H7 (cell line): ENCODE data around the gene CENPM. TPM values are rescaled to one million over a fixed set of nuclear protein-coding genes. Genes with fewer than 3 reads are reported as not detected.

Experiments
- DNase-seq: peaks from one replicate; pipeline ENCODE4 v3.0.0; 2012
- H3K27me3 ChIP-seq: 2 replicates; pipeline ENCODE4 v1.6.0; 2011; ENCODE audit warnings: mild to moderate bottlenecking, low read length; ENCODE audit not compliant: control insufficient read depth, insufficient read depth
- H3K36me3 ChIP-seq: replicated peaks from 2 replicates; pipeline ENCODE4 v1.5.1; 2011; ENCODE audit warnings: low read length; ENCODE audit not compliant: control insufficient read depth, insufficient read depth
- H3K4me3 ChIP-seq: 2 replicates; pipeline ENCODE4 v1.5.1; 2011; ENCODE audit warnings: low read depth, mild to moderate bottlenecking, control low read depth, low read length, moderate library complexity; ENCODE audit not compliant: insufficient read depth
- total RNA-seq: library from RNA; depleted of rRNA; stranded (reverse); fragments of >200 nt; shearing (Covaris generic); gene quantifications from 2 replicates; pipeline ENCODE4 v1.2.3, GENCODE V29; 2014

The CENPM gene
- total RNA-seq, 1 experiment from 2014 or later = 66.3 TPM

DNA sequence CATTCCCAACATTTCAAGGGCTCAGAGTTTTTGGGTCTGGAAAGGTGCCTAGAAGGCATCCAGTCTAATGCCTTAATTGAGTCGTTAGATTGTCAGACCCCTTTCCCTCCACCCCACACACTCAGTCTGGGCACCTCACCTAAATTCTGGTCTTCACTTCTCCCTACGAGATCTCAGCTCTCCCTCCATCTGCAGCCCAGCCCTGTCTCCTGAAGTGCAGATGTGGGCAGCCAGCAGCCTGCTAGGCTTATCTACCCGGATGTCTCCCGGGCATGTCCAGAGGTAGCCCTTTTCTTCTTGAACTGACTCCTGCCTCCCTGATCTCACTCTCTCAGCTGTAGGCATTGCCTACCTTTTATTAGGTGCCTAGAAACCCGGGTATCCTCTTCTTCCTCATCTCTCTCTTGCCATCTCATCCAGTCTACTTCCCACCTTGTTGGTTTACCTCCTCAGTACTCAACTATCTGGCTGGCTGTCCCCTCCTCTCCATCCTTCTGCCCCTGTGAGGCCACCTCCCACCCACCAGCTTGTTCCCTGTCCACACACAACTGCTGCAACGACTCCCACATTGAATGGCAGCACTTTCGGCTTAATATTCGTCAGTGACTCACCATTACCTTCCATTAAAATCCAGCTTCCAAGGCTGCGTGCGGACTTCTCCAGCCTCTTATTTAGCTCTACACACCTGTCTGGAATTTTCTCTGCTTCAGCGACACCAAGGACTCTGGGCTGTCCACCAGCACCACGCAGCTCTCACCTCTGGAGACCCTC, 28.5 kb upstream of the CENPM start:
- no peak overlapping the region for H3K4me3 ChIP-seq
- no peaks in the 10 kb centered on the region for H3K36me3 ChIP-seq
- DNase-seq = no peak
- H3K27me3 ChIP-seq = peaks cover 32% of the 10 kb centered on the region

GRCh38 chr22:41974691-41975290, 27.8 kb upstream of the CENPM start:
- no peak for DNase-seq
- Histone ChIP-seq H3K36me3 (no peaks in the 10 kb centered on the region), H3K27me3 (peaks cover 32% of the 10 kb centered on the region), H3K4me3 (no peak overlapping the region)

DNA sequence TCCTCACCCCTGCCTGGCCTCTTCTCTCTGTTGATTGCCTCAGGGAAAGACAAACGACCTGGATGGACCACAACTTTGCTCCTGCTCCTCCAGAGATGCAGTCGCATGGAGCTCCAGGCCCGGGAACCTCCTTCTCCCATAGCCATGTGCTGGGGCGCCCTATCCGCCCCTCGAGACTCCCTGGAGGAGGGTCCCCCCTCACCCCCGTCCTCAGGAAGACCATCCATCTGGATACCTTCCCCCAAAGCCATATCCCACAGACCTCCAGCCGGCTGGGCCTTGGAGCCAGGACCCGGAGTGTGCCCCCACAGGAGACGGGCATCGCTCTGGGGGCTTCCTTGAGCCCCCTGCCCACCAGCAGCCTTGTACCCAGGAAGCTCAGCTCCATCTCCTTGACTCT, 24.5 kb upstream of the CENPM start:
- H3K4me3 ChIP-seq = no peak overlapping the region
- no peak for DNase-seq

DNA sequence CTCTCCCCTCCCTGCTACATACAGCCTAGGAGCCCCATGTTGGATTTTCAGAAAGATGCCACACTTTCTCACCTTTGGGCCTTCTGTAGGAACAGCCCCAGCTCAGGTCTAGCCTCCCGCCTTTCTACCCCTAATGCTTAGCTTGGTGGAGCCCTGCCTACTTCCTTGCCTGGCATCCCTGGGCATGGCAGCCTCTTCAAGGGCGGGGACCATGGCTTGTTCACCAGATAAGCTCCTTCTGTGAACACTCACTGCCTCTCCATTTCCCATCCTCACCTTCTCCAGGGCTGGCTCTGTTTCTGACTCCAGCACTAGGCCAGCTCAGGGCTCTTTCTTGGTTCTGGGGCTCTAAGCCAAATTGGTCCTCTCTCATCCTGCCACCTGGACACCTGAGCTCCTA, 23.6 kb upstream of the CENPM start:
- H3K36me3 ChIP-seq = no peaks in the 10 kb centered on the region

More for the DNA sequence above, 24.5 kb upstream of the CENPM start:
- Histone ChIP-seq H3K36me3 (no peaks in the 10 kb centered on the region), H3K27me3 (peaks cover 21% of the 10 kb centered on the region)

GRCh38 chr22:41969110-41969646, 22.2 kb upstream of the CENPM start, which contains the start of gene SEPTIN3:
TSS of gene SEPTIN3 (plus strand) at chr22:41969443. CDS start at chr22:41971493, 2,050 bp downstream.
- Histone ChIP-seq H3K4me3 (no peak within 1 kb of the TSS), H3K27me3 (peaks cover 4% of the 10 kb centered on the region; the same call in 1 of the 2 replicates)
- peak; percentile 81 for DNase-seq

More for the DNA sequence above, 23.6 kb upstream of the CENPM start:
- no peak for DNase-seq
- Histone ChIP-seq H3K27me3 (peaks cover 12% of the 10 kb centered on the region), H3K4me3 (no peak overlapping the region)

DNA sequence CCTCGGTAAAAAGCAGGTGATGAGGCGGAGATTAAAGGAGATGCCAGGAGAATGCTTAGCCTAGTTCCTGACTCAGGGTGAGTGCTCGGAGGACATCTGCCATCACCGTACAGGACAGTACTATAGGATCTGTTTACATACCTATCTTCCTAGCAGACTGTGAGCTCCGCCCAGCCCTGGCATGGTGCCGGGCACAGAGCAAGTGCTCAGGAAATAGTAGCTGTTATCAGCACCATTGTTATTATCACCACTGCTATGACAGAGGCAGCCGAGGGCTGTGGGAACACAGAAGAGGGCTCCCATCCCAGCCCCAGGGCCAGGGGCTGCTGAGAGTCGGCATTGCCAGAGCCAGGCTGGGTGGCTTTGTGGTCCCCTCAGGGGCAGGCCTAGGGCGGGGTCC, 21.6 kb upstream of the CENPM start:
- Histone ChIP-seq H3K27me3 (peaks cover 4% of the 10 kb centered on the region; the same call in 1 of the 2 replicates), H3K36me3 (no peaks in the 10 kb centered on the region), H3K4me3 (no peak overlapping the region)
- no peak for DNase-seq

More at GRCh38 chr22:41969110-41969646, 22.2 kb upstream of the CENPM start, which contains the start of gene SEPTIN3:
- H3K36me3 ChIP-seq = no peaks in the 10 kb centered on the region

DNA sequence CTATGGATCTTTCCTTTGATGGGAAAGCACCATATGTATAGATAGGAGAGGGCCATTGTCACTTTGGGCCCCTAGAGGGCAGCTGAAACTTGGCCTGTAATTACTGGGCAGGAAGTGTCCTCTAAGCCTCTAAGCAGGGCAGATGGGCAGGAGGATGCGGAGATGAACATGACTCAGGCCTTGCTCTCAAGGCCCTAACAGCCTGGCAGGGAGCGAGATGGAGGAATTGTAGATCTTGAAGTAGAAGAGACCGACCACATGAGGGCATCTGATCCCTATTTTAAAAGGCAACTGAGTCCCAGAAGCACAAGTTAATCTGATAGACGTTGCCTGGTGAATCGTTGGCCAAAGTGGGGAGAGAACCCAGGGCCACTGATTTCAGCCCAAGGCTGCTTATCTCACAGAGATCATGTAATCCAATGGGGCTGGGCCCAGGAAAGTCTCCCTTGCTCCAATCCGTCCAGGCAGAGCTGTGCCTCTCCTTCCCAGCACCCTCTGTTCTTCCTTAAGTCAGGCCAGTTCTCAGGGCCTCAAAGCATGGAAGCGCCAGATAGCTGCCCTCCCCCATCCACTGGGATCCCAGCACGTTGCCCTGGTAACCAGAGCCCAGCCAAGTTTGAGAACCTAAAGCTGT, 19.8 kb upstream of the CENPM start:
- H3K27me3 ChIP-seq = peaks cover 1% of the 10 kb centered on the region; the same call in 1 of the 2 replicates
- no peak overlapping the region for H3K4me3 ChIP-seq
- DNase-seq = peak; percentile 69

GRCh38 chr22:41966225-41966606, 19.3 kb upstream of the CENPM start:
- H3K27me3 ChIP-seq = peaks cover 1% of the 10 kb centered on the region; the same call in 1 of the 2 replicates

More for the DNA sequence above, 19.8 kb upstream of the CENPM start:
- no peaks in the 10 kb centered on the region for H3K36me3 ChIP-seq

GRCh38 chr22:41964112-41964491, 17.1 kb upstream of the CENPM start:
- H3K4me3 ChIP-seq = no peak overlapping the region
- no peak for DNase-seq
- no peaks in the 10 kb centered on the region for H3K27me3 ChIP-seq
- no peaks in the 10 kb centered on the region for H3K36me3 ChIP-seq

More at GRCh38 chr22:41966225-41966606, 19.3 kb upstream of the CENPM start:
- no peak overlapping the region for H3K4me3 ChIP-seq
- DNase-seq = no peak
- H3K36me3 ChIP-seq = no peaks in the 10 kb centered on the region

GRCh38 chr22:41963453-41964111, 16.6 kb upstream of the CENPM start:
- Histone ChIP-seq H3K27me3 (no peaks in the 10 kb centered on the region), H3K4me3 (no peak overlapping the region), H3K36me3 (no peaks in the 10 kb centered on the region)
- DNase-seq = no peak

- Histone ChIP-seq H3K4me3 (peak overlapping the region; percentile 32; the same call in 1 of the 2 replicates), H3K27me3 (no peaks in the 10 kb centered on the region; the same call in 1 of the 2 replicates)
- no peak for DNase-seq
These were observed 11.1 kb upstream of the CENPM start for GRCh38 chr22:41957941-41958556.

GRCh38 chr22:41952713-41953112, 5.8 kb upstream of the CENPM start:
- no peak overlapping the region for H3K4me3 ChIP-seq
- DNase-seq = no peak
- no peaks in the 10 kb centered on the region; the same call in 1 of the 2 replicates for H3K27me3 ChIP-seq
- H3K36me3 ChIP-seq = no peaks in the 10 kb centered on the region

More at GRCh38 chr22:41957941-41958556, 11.1 kb upstream of the CENPM start:
- no peaks in the 10 kb centered on the region for H3K36me3 ChIP-seq

- peak; percentile 87 for DNase-seq
- no peaks in the 10 kb centered on the region for H3K36me3 ChIP-seq
- no peaks in the 10 kb centered on the region for H3K27me3 ChIP-seq
- no peak within 1 kb of the TSS for H3K4me3 ChIP-seq
These were observed 5.0 kb upstream of the CENPM start, which contains the start of gene SMIM45 for GRCh38 chr22:41951898-41952474. TSS of gene SMIM45 (plus strand) at chr22:41952150.
